H9 (cell line): ENCODE results near the gene OMA1. TPM values are rescaled to one million over a fixed set of nuclear protein-coding genes. Genes with fewer than 3 reads are reported as not detected.

Source experiments
- DNase-seq: peaks from one replicate; pipeline ENCODE4 v3.0.0-alpha.2; 2017
- H2AFZ ChIP-seq: one replicate; pipeline ENCODE4 v1.6.1; 2013; ENCODE audit warnings: mild to moderate bottlenecking, low read length, control low read depth, moderate library complexity
- H2AK5ac ChIP-seq: 2 replicates; pipeline ENCODE4 v1.6.1; 2013; ENCODE audit warnings: low read length, control low read depth, mixed read lengths; ENCODE audit not compliant: insufficient read length
- H2BK120ac ChIP-seq: one replicate; pipeline ENCODE4 v1.6.1; 2013; ENCODE audit warnings: low read depth, mild to moderate bottlenecking, low read length, control low read depth, inconsistent platforms; ENCODE audit not compliant: poor library complexity, severe bottlenecking
- H2BK12ac ChIP-seq: 2 replicates; pipeline ENCODE4 v1.6.1; 2013; ENCODE audit warnings: low read length, control low read depth, mixed read lengths, low read depth; ENCODE audit not compliant: insufficient read length
- H2BK15ac ChIP-seq: 2 replicates; pipeline ENCODE4 v1.6.1; 2013; ENCODE audit warnings: low read depth, low read length, control low read depth
- H2BK20ac ChIP-seq: one replicate; pipeline ENCODE4 v1.6.1; 2013; ENCODE audit warnings: low read depth, mild to moderate bottlenecking, low read length, control low read depth, inconsistent platforms; ENCODE audit not compliant: poor library complexity, severe bottlenecking
- H2BK5ac ChIP-seq: 2 replicates; pipeline ENCODE4 v1.6.1; 2013; ENCODE audit warnings: low read length, control low read depth, mixed read lengths; ENCODE audit not compliant: insufficient read length
- H3K14ac ChIP-seq: 2 replicates; pipeline ENCODE4 v1.6.1; 2013; ENCODE audit warnings: low read length, control low read depth; ENCODE audit not compliant: insufficient read depth
- H3K18ac ChIP-seq: 2 replicates; pipeline ENCODE4 v1.6.1; 2013; ENCODE audit warnings: low read depth, mild to moderate bottlenecking, mixed read lengths, low read length, control low read depth; ENCODE audit not compliant: insufficient read length
- H3K23ac ChIP-seq: 2 replicates; pipeline ENCODE4 v1.6.1; 2013; ENCODE audit warnings: low read length, control low read depth, mixed read lengths, low read depth; ENCODE audit not compliant: insufficient read length
- H3K23me2 ChIP-seq: 2 replicates; pipeline ENCODE4 v1.6.1; 2013; ENCODE audit warnings: low read depth, mild to moderate bottlenecking, mixed read lengths, low read length, control low read depth; ENCODE audit not compliant: insufficient read length, poor library complexity, severe bottlenecking
- H3K27ac ChIP-seq: 2 replicates; pipeline ENCODE4 v1.5.1; 2013; ENCODE audit warnings: low read length, control low read depth, mixed read lengths, low read depth; ENCODE audit not compliant: insufficient read length
- H3K27me3 ChIP-seq: 2 replicates; pipeline ENCODE4 v1.6.1; 2013; ENCODE audit warnings: low read length, control low read depth, inconsistent platforms; ENCODE audit not compliant: insufficient read depth
- H3K4ac ChIP-seq: 2 replicates; pipeline ENCODE4 v1.6.1; 2013; ENCODE audit warnings: low read depth, mild to moderate bottlenecking, control low read depth, inconsistent platforms, low read length, moderate library complexity
- H3K4me1 ChIP-seq: 2 replicates; pipeline ENCODE4 v1.6.1; 2013; ENCODE audit warnings: low read length, control low read depth, inconsistent platforms; ENCODE audit not compliant: insufficient read depth
- H3K4me2 ChIP-seq: 2 replicates; pipeline ENCODE4 v1.6.1; 2013; ENCODE audit warnings: low read length, control low read depth, mixed read lengths; ENCODE audit not compliant: insufficient read length, insufficient read depth
- H3K56ac ChIP-seq: 2 replicates; pipeline ENCODE4 v1.6.1; 2013; ENCODE audit warnings: low read depth, mild to moderate bottlenecking, mixed read lengths, low read length, control low read depth; ENCODE audit not compliant: insufficient read length
- H3K79me1 ChIP-seq: 2 replicates; pipeline ENCODE4 v1.6.1; 2013; ENCODE audit warnings: low read depth, mild to moderate bottlenecking, moderate library complexity, low read length, control low read depth, inconsistent platforms; ENCODE audit not compliant: insufficient read depth, poor library complexity, severe bottlenecking
- H3K79me2 ChIP-seq: 2 replicates; pipeline ENCODE4 v1.6.1; 2013; ENCODE audit warnings: low read length, control low read depth, inconsistent platforms; ENCODE audit not compliant: insufficient read depth
- H3K9ac ChIP-seq: 2 replicates; pipeline ENCODE4 v1.6.1; 2013; ENCODE audit warnings: low read length, control low read depth, mixed read lengths; ENCODE audit not compliant: insufficient read length; ENCODE audit errors: extremely low read depth
- H3K9me3 ChIP-seq: one replicate; pipeline ENCODE4 v1.6.1; 2013; ENCODE audit warnings: low read depth, low read length, inconsistent platforms; ENCODE audit not compliant: control insufficient read depth
- H3T11ph ChIP-seq: one replicate; pipeline ENCODE4 v1.6.1; 2013; ENCODE audit warnings: mild to moderate bottlenecking, low read length, control low read depth, inconsistent platforms
- H4K20me1 ChIP-seq: one replicate; pipeline ENCODE4 v1.6.1; 2013; ENCODE audit not compliant: control insufficient read depth, insufficient read length, insufficient read depth
- H4K5ac ChIP-seq: 2 replicates; pipeline ENCODE4 v1.6.1; 2013; ENCODE audit warnings: low read depth, mild to moderate bottlenecking, mixed read lengths, low read length, control low read depth; ENCODE audit not compliant: insufficient read length
- H4K8ac ChIP-seq: replicated peaks from 2 replicates; pipeline ENCODE4 v1.6.1; 2013; ENCODE audit warnings: low read length, control low read depth, mixed read lengths, low read depth; ENCODE audit not compliant: insufficient read length
- H4K91ac ChIP-seq: 2 replicates; pipeline ENCODE4 v1.6.1; 2013; ENCODE audit warnings: low read depth, mild to moderate bottlenecking, moderate library complexity, mixed read lengths, low read length, control low read depth; ENCODE audit not compliant: insufficient read length
- H3K27ac Mint-ChIP-seq, 3 experiments: 2 replicates in 2 of 3; 3 replicates in 1 of 3; pipeline ENCODE4 v1.8.0; 2020 to 2021; ENCODE audit warnings: mixed read lengths in 3 of 3, mild to moderate bottlenecking in 1 of 3, moderate library complexity in 1 of 3
- H3K27me3 Mint-ChIP-seq: 2 replicates; pipeline ENCODE4 v1.8.0; 2021; ENCODE audit warnings: low read depth, mild to moderate bottlenecking, moderate library complexity, mixed read lengths
- H3K36me3 Mint-ChIP-seq, 3 experiments: 2 replicates in 2 of 3; 3 replicates in 1 of 3; pipeline ENCODE4 v1.8.0; 2020 to 2021; ENCODE audit warnings: low read depth in 3 of 3, mixed read lengths in 3 of 3; ENCODE audit not compliant: insufficient read depth in 1 of 3
- H3K4me1 Mint-ChIP-seq, 2 experiments: 2 replicates each; pipeline ENCODE4 v1.8.0; 2020; ENCODE audit warnings: mixed read lengths in 2 of 2
- H3K4me3 Mint-ChIP-seq, 2 experiments: 2 replicates in 1 of 2; 3 replicates in 1 of 2; pipeline ENCODE4 v1.8.0; 2020 to 2021; ENCODE audit warnings: mild to moderate bottlenecking in 2 of 2, mixed read lengths in 2 of 2, moderate library complexity in 1 of 2
- H3K9me3 Mint-ChIP-seq, 2 experiments: 2 replicates in 1 of 2; 3 replicates in 1 of 2; pipeline ENCODE4 v1.8.0; 2020; ENCODE audit warnings: mild to moderate bottlenecking in 2 of 2, mixed read lengths in 2 of 2, moderate library complexity in 1 of 2
- CTCF ChIP-seq: fragments of 200-600 bp; sonication (generic); conservative IDR thresholded peaks from 3 replicates; pipeline ENCODE4 v1.8.0; 2021; ENCODE audit warnings: antibody characterized with exemption, mild to moderate bottlenecking
- WGBS: extraction: QIAGEN DNeasy Blood & Tissue Kit; methylation state at CpG from one replicate; pipeline ENCODE4 v1.1.7; 2013; ENCODE audit warnings: missing lambda C conversion rate, low lambda C conversion rate, mixed read lengths; ENCODE audit not compliant: insufficient read length; ENCODE audit errors: extremely low coverage; 5-methylcytosine and 5-hydroxymethylcytosine counted together
- total RNA-seq: library from RNA; stranded (reverse); gene quantifications from 2 replicates; pipeline ENCODE4 v1.2.1, GENCODE V29; 2021

OMA1 gene
- total RNA-seq, 1 experiment from 2014 or later = 12.9 TPM

- no peaks in the 10 kb centered on the region for H3K27me3 Mint-ChIP-seq
- DNase-seq = no peak
- Histone ChIP-seq H2BK120ac (no peak overlapping the region), H4K20me1 (no peaks in the 10 kb centered on the region), H2AFZ (no peak overlapping the region), H3K27me3 (no peaks in the 10 kb centered on the region), H3K79me2 (no peaks in the 10 kb centered on the region), H4K8ac (no peak overlapping the region), H3K9me3 (no peaks in the 10 kb centered on the region), H2BK5ac (no peak overlapping the region), H3K4ac (no peak overlapping the region), H3T11ph (no peak overlapping the region), H3K56ac (no peak overlapping the region), H2BK15ac (no peak overlapping the region), H4K5ac (no peak overlapping the region), H3K23ac (no peak overlapping the region), H3K4me1 (no peaks in the 10 kb centered on the region), H3K18ac (no peak overlapping the region), H4K91ac (no peak overlapping the region), H2BK20ac (no peak overlapping the region), H3K79me1 (no peaks in the 10 kb centered on the region), H3K14ac (no peak overlapping the region), H3K23me2 (no peaks in the 10 kb centered on the region), H2AK5ac (no peak overlapping the region), H3K27ac (no peak overlapping the region), H3K4me2 (no peak overlapping the region), H3K9ac (no peak overlapping the region), H2BK12ac (no peak overlapping the region)
- no peaks in the 10 kb centered on the region for H3K9me3 Mint-ChIP-seq
- no peak overlapping the region for H3K4me3 Mint-ChIP-seq
- no peaks in the 10 kb centered on the region for H3K4me1 Mint-ChIP-seq
- H3K27ac Mint-ChIP-seq = no peak overlapping the region
- no peak for TF ChIP-seq CTCF
- no peaks in the 10 kb centered on the region for H3K36me3 Mint-ChIP-seq
- no CpG with 5 or more reads among the region's 3 CpGs for WGBS
These were observed 22.1 kb downstream of the OMA1 start for GRCh38 chr1:58524353-58524945.
